Heart left ventricle (tissue), 13 donors: Measurements from ENCODE around the gene OLFM1.

Experiments
- POLR2A ChIP-seq, 2 donors: fragments of 450-650 bp; IDR thresholded peaks; one replicate each; pipeline ENCODE4 v1.6.1; 2017; ENCODE audit warnings: antibody characterized with exemption in 2 of 2, mild to moderate bottlenecking in 2 of 2, moderate library complexity in 2 of 2
- TF ChIP-seq, protein P1 (sequence below), 12 donors: fragments of 200-600 bp; sonication (generic) in 4 of 12; IDR thresholded peaks; one replicate each; pipeline versions ENCODE4 v1.5.0 to v1.8.0; 2018 to 2022; ENCODE audit warnings: antibody characterized with exemption in 12 of 12, mild to moderate bottlenecking in 5 of 12
- donor health status: ischemic (EF 13 %, LVEDD 7.1; RV severe dilation, severe dysfunction).
- donor health status: DM: no; HTN: yes; CAD: no.
- donor health status: DM: no; HTN: no; CAD: no.
- donor health status: ischemic (EF 25% LVEDD 6.9; RV normal size, moderate dysfunction).
- donor health status: ischemic (EF 25% LVEDD 5.7; RV mildly dilated, moderate dysfunction).
- donor health status: ischemic (EF 35%, LVEDD 5.7; RV mildly dilated, moderate dysfunction).
- donor health status: nonischemic (EF 11% LVEDD 7.7; RV severe dilation, severe dysfunction).
- donor health status: DM: yes; HTN: yes; CAD: no.
- donor health status: PGD.
- donor health status: ischemic (EF 29% LVEDD 5.4; RV normal size, mild dysfunction).
- donor health status: nonischemic (EF 23%, LVEDD 6.1; RV moderate dilation, normal function).

DNA sequence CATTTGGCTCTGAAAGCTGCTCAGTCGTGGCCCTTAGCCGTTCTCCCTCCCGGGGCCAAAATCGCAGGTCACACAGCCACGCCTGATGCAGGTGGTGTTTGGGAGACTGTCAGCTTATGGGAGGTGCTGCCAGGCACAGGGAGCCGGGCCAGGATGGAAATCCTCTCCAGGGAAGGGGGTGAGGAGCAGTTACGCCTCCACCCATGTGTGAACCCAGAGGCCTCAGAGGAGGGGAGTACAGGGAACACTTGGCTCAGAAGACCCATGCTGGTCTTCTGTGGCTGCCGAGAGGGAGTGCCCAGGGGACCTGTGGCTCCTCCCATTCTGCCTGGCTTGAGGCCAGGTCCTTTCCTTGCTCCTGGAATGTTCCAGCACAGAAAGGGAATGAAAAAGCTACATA lies 3.6 kb upstream of the OLFM1 start:
- TF ChIP-seq, protein P1, sequence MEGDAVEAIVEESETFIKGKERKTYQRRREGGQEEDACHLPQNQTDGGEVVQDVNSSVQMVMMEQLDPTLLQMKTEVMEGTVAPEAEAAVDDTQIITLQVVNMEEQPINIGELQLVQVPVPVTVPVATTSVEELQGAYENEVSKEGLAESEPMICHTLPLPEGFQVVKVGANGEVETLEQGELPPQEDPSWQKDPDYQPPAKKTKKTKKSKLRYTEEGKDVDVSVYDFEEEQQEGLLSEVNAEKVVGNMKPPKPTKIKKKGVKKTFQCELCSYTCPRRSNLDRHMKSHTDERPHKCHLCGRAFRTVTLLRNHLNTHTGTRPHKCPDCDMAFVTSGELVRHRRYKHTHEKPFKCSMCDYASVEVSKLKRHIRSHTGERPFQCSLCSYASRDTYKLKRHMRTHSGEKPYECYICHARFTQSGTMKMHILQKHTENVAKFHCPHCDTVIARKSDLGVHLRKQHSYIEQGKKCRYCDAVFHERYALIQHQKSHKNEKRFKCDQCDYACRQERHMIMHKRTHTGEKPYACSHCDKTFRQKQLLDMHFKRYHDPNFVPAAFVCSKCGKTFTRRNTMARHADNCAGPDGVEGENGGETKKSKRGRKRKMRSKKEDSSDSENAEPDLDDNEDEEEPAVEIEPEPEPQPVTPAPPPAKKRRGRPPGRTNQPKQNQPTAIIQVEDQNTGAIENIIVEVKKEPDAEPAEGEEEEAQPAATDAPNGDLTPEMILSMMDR (IDR thresholded peaks at IDR 0.05) = no peak
- no peak for TF ChIP-seq POLR2A (IDR thresholded peaks at IDR 0.05)
